SK-N-MC (cell line): ENCODE results near the gene RNF115.

ENCODE experiments used
- EZH2 ChIP-seq: fragments of 200-600 bp; sonication (generic); IDR thresholded peaks from one replicate; pipeline ENCODE4 v1.6.1; 2017; ENCODE audit warnings: antibody characterized with exemption
- FOXP2 ChIP-seq: optimal IDR thresholded peaks from 2 replicates; pipeline ENCODE3; 2011; ENCODE audit warnings: mild to moderate bottlenecking, moderate library complexity; ENCODE audit not compliant: insufficient read depth; ENCODE audit errors: extremely low read length, control extremely low read depth
- POLR2AphosphoS5 ChIP-seq: IDR thresholded peaks from 2 replicates; pipeline ENCODE4 v1.6.1; 2012; ENCODE audit warnings: mild to moderate bottlenecking, low read depth, low read length, borderline replicate concordance

DNA sequence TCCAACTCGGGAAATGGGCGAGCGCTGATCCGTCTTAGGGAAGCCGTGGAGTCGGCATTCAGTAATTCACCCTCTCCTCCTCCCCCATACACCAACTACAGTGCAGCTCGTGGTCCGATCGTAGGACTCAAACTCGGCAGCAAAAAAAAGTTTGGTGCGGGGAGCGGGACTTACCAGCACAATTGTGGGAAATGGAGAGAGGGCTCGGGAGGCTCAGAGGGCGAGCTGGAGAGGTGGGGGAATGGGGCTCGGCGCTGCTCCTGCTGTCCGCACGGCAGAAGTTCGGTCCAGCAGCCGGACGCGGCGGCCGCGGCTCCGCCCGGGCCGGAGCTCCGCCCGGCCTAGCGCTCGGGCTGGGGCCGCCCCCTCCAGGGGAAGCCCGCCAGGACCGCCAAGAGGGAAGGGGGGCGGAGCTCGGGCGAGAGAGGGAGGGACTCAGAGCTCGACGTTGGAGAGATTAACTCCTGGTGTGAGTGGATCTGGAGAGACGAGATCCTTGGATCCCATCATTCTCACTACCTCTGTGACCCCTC lies 35.7 kb upstream of the RNF115 start:
- no peak; the same call in 1 of the 2 replicates for TF ChIP-seq POLR2AphosphoS5
- TF ChIP-seq EZH2, result no peak
- TF ChIP-seq FOXP2, result no peak
